Neuronal stem cell (in vitro differentiated cells): ENCODE results near the gene P2RY12.

Source experiments
- DNase-seq: peaks from one replicate; pipeline ENCODE4 v3.0.0-alpha.2; 2013; ENCODE audit warnings: low spot score
- H2AFZ ChIP-seq: one replicate; pipeline ENCODE4 v1.6.1; 2013; ENCODE audit warnings: mild to moderate bottlenecking, low read length, inconsistent platforms
- H2AK5ac ChIP-seq: 2 replicates; pipeline ENCODE4 v1.6.1; 2013; ENCODE audit warnings: low read depth, mild to moderate bottlenecking, inconsistent platforms, low read length, moderate library complexity, mixed read lengths
- H2BK120ac ChIP-seq: 2 replicates; pipeline ENCODE4 v1.6.1; 2013; ENCODE audit warnings: low read depth, mild to moderate bottlenecking, inconsistent platforms, low read length, moderate library complexity, mixed read lengths
- H2BK12ac ChIP-seq: one replicate; pipeline ENCODE4 v1.6.1; 2013; ENCODE audit warnings: low read length, inconsistent platforms
- H2BK15ac ChIP-seq: 2 replicates; pipeline ENCODE4 v1.6.1; 2013; ENCODE audit warnings: mild to moderate bottlenecking, low read length, inconsistent platforms, mixed read lengths
- H2BK5ac ChIP-seq: one replicate; pipeline ENCODE4 v1.6.1; 2013; ENCODE audit warnings: inconsistent platforms, mild to moderate bottlenecking, low read length, moderate library complexity
- H3K14ac ChIP-seq: one replicate; pipeline ENCODE4 v1.6.1; 2013; ENCODE audit warnings: low read length, inconsistent platforms
- H3K18ac ChIP-seq: 2 replicates; pipeline ENCODE4 v1.6.1; 2013; ENCODE audit warnings: low read length, inconsistent platforms
- H3K23ac ChIP-seq: 2 replicates; pipeline ENCODE4 v1.6.1; 2013; ENCODE audit warnings: low read depth, mild to moderate bottlenecking, mixed read lengths, low read length, inconsistent platforms; ENCODE audit not compliant: poor library complexity
- H3K27ac ChIP-seq: replicated peaks from 3 replicates; pipeline ENCODE4 v1.5.1; 2013; ENCODE audit warnings: low read length, inconsistent platforms
- H3K27me3 ChIP-seq, 3 experiments: 2 replicates each; pipeline ENCODE4 v1.6.1; 2013; ENCODE audit warnings: low read length in 3 of 3, mild to moderate bottlenecking in 2 of 3, inconsistent platforms in 1 of 3, low read depth in 1 of 3, mixed read lengths in 1 of 3, moderate library complexity in 1 of 3; ENCODE audit not compliant: control insufficient read depth in 3 of 3, insufficient read depth in 3 of 3
- H3K36me3 ChIP-seq, 2 donors: replicated peaks in 1 of 2; 2 replicates each; pipeline ENCODE4 v1.6.1; 2013; ENCODE audit warnings: low read length in 2 of 2; ENCODE audit not compliant: control insufficient read depth in 2 of 2, insufficient read depth in 2 of 2
- H3K4ac ChIP-seq: 2 replicates; pipeline ENCODE4 v1.6.1; 2013; ENCODE audit warnings: inconsistent platforms, mild to moderate bottlenecking, low read length, moderate library complexity
- H3K4me1 ChIP-seq, 2 donors: 1 replicate in 1 of 2; 2 replicates in 1 of 2; pipeline ENCODE4 v1.6.1; 2013; ENCODE audit warnings: low read length in 2 of 2, low read depth in 1 of 2; ENCODE audit not compliant: control insufficient read depth in 2 of 2, insufficient read depth in 1 of 2
- H3K4me2 ChIP-seq: one replicate; pipeline ENCODE4 v1.6.1; 2013; ENCODE audit warnings: mild to moderate bottlenecking, low read length, inconsistent platforms; ENCODE audit not compliant: insufficient read depth, poor library complexity, severe bottlenecking
- H3K4me3 ChIP-seq, 2 donors: 2 replicates each; pipeline ENCODE4 v1.5.1; 2013; ENCODE audit warnings: low read length in 2 of 2, mild to moderate bottlenecking in 2 of 2, inconsistent platforms in 1 of 2, moderate library complexity in 1 of 2
- H3K79me1 ChIP-seq: one replicate; pipeline ENCODE4 v1.6.1; 2013; ENCODE audit warnings: low read depth, mild to moderate bottlenecking, inconsistent platforms, low read length, moderate library complexity
- H3K9ac ChIP-seq: one replicate; pipeline ENCODE4 v1.6.1; 2013; ENCODE audit warnings: mild to moderate bottlenecking, low read depth, low read length, inconsistent platforms; ENCODE audit not compliant: poor library complexity
- H3K9me3 ChIP-seq, 2 donors: replicated peaks in 1 of 2; 2 replicates each; pipeline versions ENCODE3 to v1.6.1; 2013; ENCODE audit warnings: low read length in 2 of 2, mild to moderate bottlenecking in 2 of 2, inconsistent platforms in 1 of 2, low read depth in 1 of 2, mixed read lengths in 1 of 2, moderate library complexity in 1 of 2; ENCODE audit not compliant: control insufficient read depth in 2 of 2, insufficient read depth in 1 of 2
- H4K8ac ChIP-seq: one replicate; pipeline ENCODE4 v1.6.1; 2013; ENCODE audit warnings: low read depth, mild to moderate bottlenecking, inconsistent platforms, low read length, moderate library complexity
- H4K91ac ChIP-seq: one replicate; pipeline ENCODE4 v1.6.1; 2013; ENCODE audit warnings: low read length, low read depth, mild to moderate bottlenecking, inconsistent platforms; ENCODE audit not compliant: poor library complexity
- WGBS, 2 donors: extraction: QIAGEN DNeasy Blood & Tissue Kit; methylation state at CpG; one replicate each; pipeline ENCODE4 v1.1.7; 2013; ENCODE audit warnings: missing lambda C conversion rate in 2 of 2, mixed read lengths in 1 of 2; ENCODE audit not compliant: insufficient read length in 2 of 2, insufficient replicate concordance in 1 of 2; ENCODE audit errors: extremely low coverage in 2 of 2; 5-methylcytosine and 5-hydroxymethylcytosine counted together

The P2RY12 gene

DNA sequence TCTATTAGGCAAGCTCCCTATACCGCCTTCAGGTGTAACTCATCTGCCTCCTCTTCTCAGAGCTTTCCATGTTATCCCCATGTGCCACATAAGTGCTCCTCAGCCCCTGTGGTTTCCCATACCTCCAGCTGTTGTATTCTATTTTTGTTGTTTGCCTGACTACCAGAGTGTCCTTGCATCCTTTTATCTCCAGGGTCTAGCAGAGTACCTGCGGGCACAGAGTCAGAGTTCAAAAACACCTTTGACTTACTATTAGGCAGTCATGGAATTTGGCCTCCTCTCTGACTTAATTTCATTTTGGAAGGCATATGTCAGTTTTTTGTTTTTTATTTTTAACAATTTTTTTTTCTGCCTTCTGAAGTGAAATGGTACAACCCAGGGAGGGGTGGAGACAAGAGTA lies 75.0 kb downstream of the P2RY12 start:
- Histone ChIP-seq H3K4me3 (no peak overlapping the region), H2AFZ (no peak overlapping the region), H2BK5ac (no peak overlapping the region), H3K36me3 (no peaks in the 10 kb centered on the region), H3K4ac (no peak overlapping the region), H3K14ac (no peak overlapping the region), H3K23ac (no peak overlapping the region), H3K4me2 (no peak overlapping the region), H3K18ac (no peak overlapping the region), H2BK15ac (no peak overlapping the region), H2BK120ac (no peak overlapping the region), H3K79me1 (no peaks in the 10 kb centered on the region), H3K4me1 (peaks cover 6 to 7% of the 10 kb centered on the region in 2 donors), H4K91ac (no peak overlapping the region), H2BK12ac (no peak overlapping the region), H3K9ac (no peak overlapping the region), H3K27me3 (no peaks in the 10 kb centered on the region), H3K9me3 (no peaks in the 10 kb centered on the region), H2AK5ac (no peak overlapping the region), H3K27ac (no peak overlapping the region), H4K8ac (no peak overlapping the region)
- no CpG with 5 or more reads among the region's 2 CpGs for WGBS, 2 donors
- no peak for DNase-seq

DNA sequence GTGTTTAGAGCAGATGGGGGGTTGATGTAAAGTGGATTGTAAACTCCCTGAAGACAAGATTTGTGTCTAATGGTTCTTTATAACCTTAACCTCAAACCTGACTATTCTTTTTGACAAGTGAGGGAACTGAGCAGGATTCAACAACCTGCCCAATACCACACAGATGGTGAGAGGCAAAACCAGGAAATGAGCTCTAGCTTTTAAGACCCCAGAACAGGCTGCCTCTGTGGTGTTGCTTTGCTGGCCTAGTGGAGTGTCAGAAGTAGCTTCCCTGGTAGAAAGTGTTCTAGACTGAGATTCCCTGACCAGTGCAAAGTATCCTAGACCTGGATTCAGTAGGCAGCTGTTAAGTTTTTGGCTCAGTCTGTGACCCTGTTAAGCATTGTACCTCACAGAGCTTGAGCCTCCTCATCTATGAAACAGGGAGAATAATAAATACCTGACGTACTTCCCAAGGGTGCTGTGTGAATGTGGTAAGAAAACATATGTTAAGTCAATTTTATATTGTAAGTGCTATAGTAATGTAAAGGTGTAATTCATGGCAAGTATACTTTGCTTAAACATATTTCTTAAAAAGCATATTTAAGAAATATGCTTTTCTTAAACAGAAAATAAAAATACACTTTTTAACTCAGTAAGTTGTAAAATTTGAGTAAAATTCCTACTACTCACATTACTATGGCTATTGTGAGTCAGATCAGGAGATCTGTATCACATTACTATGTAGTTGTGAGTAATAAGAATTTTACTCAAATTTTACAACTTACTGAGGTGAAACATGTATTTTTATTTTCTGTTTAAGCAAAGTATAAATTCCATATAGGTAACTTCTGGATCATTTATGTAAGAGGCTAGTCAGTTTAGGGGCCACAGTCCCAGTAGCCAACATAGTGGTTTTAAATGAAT lies 76.7 kb downstream of the P2RY12 start:
- Histone ChIP-seq H3K14ac (no peak overlapping the region), H3K27ac (no peak overlapping the region), H3K27me3 (no peaks in the 10 kb centered on the region), H3K36me3 (no peaks in the 10 kb centered on the region), H3K23ac (no peak overlapping the region), H2BK5ac (no peak overlapping the region), H2BK15ac (no peak overlapping the region), H3K79me1 (no peaks in the 10 kb centered on the region), H3K18ac (no peak overlapping the region), H2AFZ (no peak overlapping the region), H3K9me3 (no peaks in the 10 kb centered on the region), H3K4me3 (no peak overlapping the region), H3K9ac (no peak overlapping the region), H2AK5ac (no peak overlapping the region), H4K91ac (no peak overlapping the region), H4K8ac (no peak overlapping the region), H3K4me2 (no peak overlapping the region), H3K4me1 (peaks cover 6 to 9% of the 10 kb centered on the region in 2 donors), H3K4ac (no peak overlapping the region), H2BK12ac (no peak overlapping the region), H2BK120ac (no peak overlapping the region)
- no peak for DNase-seq
- no CpG with 5 or more reads among the region's 1 CpG for WGBS, 2 donors

DNA sequence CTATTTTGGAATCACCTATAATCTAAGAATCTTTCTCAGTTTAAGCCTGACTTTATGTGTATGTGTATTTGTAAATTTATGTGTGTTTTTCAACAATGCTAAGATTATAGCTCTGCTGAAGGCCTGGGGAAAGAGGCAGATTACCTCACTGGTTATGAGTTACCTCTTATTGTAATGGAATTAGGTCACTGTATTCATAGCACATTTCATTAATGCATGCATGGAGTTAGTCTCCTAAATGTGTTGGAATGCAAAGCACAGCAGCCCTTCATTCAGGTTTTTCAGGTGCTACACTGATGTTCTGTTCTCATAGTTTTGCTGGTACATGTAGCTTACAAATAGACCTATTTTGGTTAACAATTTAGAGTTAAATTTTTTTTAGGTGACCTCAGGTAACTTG lies 77.4 kb downstream of the P2RY12 start:
- Histone ChIP-seq H3K4me1 (peaks cover 6 to 9% of the 10 kb centered on the region in 2 donors), H3K36me3 (no peaks in the 10 kb centered on the region), H2BK120ac (no peak overlapping the region), H2AK5ac (no peak overlapping the region), H3K79me1 (no peaks in the 10 kb centered on the region), H3K4me2 (no peak overlapping the region), H2BK5ac (no peak overlapping the region), H2AFZ (no peak overlapping the region), H4K8ac (no peak overlapping the region), H3K4ac (no peak overlapping the region), H4K91ac (no peak overlapping the region), H2BK15ac (no peak overlapping the region), H3K9me3 (no peaks in the 10 kb centered on the region), H3K23ac (no peak overlapping the region), H3K9ac (no peak overlapping the region), H3K18ac (no peak overlapping the region), H3K14ac (no peak overlapping the region), H3K27me3 (no peaks in the 10 kb centered on the region), H2BK12ac (no peak overlapping the region), H3K27ac (no peak overlapping the region), H3K4me3 (no peak overlapping the region)
- DNase-seq = no peak

DNA sequence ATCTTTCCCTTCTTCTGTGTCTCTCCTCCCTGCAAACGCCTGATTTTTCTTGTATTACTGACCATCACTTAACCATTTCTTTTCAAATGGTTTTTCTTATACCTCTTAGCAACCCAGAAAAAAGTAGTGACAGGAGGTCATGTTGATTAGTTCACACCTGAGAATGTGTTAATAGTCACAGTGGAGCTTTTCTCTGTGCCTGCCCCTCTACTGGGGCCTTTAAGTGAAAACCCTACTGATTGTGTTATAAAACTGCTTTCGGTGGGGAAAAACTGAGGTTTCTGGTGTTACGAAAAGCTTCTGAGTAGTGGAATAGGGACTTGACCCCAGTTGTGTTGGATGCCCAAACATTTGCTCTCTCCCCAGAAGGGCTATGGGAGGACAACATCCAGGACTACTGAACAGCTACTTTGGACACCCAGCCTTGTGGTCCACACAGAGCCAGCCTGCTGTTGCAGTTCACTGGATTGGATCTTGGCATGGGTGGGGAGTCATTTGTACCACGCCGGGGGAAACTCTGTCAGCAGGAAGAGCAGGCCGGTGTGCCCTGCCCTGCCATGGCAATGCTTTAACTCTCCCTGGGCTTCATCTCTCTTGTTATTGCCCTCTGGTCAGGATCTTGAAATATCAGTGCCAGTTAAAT lies 78.3 kb downstream of the P2RY12 start:
- H3K4me3 ChIP-seq = no peak overlapping the region
- H3K18ac ChIP-seq = no peak overlapping the region
- H2BK5ac ChIP-seq = no peak overlapping the region
- DNase-seq = no peak
- H4K91ac ChIP-seq = no peak overlapping the region
- H2AFZ ChIP-seq = no peak overlapping the region
- no peak overlapping the region for H4K8ac ChIP-seq
- no peak overlapping the region for H2BK12ac ChIP-seq
- H2BK120ac ChIP-seq = no peak overlapping the region
- H3K23ac ChIP-seq = no peak overlapping the region
- H3K4ac ChIP-seq = no peak overlapping the region
- no peak overlapping the region for H3K4me2 ChIP-seq
- H3K9me3 ChIP-seq = no peaks in the 10 kb centered on the region
- peaks cover 6 to 9% of the 10 kb centered on the region in 2 donors for H3K4me1 ChIP-seq
- no peak overlapping the region for H3K14ac ChIP-seq
- H3K9ac ChIP-seq = no peak overlapping the region
- H3K27me3 ChIP-seq = no peaks in the 10 kb centered on the region
- no peaks in the 10 kb centered on the region for H3K36me3 ChIP-seq
- no peak overlapping the region for H2AK5ac ChIP-seq
- H2BK15ac ChIP-seq = no peak overlapping the region
- no peak overlapping the region for H3K27ac ChIP-seq
- WGBS, 2 donors = no CpG with 5 or more reads among the region's 6 CpGs
- no peaks in the 10 kb centered on the region for H3K79me1 ChIP-seq
